ENCODE measurements around the gene RCAN1.

The RCAN1 gene

GRCh38 chr21:34598931-34599400 is 15.9 kb downstream of the RCAN1 start:
- peak; percentile 40 for DNase-seq

DNA sequence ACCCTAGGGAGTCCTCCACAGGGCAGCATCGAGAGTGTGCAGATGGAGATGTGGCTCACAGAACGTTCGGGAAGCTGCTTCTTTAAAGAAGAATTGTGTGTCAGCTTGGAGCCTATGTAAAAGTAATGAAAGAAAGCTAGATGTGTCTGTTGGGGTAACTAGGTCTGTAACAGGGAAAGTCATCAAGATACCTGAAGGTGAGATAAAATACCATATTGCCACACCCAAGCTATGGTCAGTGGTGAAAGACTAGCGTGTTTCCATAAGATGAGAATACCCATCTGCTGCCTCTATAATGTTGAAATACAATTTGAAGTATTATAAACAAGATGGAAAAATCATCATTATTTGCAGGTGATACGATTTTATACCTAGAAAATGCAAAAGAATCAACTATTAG is 17.5 kb downstream of the RCAN1 start:
- no peak for DNase-seq

- no peak for DNase-seq
Measured at GRCh38 chr21:34596561-34597271, 18.2 kb downstream of the RCAN1 start.

GRCh38 chr21:34595457-34595856 is 19.5 kb downstream of the RCAN1 start:
- DNase-seq = no peak

GRCh38 chr21:34594566-34595234 is 20.2 kb downstream of the RCAN1 start:
- no peak for DNase-seq

DNA sequence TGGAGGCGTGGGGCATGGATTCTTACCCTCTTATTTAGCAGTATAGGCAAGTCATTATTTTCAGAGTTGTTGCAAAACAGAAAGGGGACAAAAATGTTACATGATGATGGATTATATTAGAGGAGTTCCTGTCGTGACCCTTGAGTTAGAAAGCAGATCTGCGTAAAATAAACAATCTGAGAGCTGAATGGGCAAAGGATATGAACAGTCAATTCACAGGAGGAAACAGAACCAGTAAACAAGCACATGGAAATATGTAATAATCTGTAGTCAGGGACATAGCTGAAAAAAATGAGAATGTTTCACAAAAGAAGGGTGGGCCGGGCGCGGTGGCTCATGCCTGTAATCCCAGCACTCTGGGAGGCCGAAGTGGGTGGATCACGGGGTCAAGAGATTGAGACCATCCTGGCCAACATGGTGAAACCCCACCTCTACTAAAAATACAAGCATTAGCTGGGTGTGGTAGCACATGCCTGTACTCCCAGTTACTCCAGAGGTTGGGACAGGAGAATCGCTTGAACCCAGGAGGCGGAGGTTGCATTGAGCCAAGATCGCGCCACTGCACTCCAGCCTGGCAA is 20.9 kb downstream of the RCAN1 start:
- no peak for DNase-seq

GRCh38 chr21:34593423-34593822 is 21.5 kb downstream of the RCAN1 start:
- DNase-seq = peak; percentile 98

- DNase-seq = no peak
Measured at GRCh38 chr21:34592120-34592955, 22.6 kb downstream of the RCAN1 start.

GRCh38 chr21:34590520-34590919 is 24.4 kb downstream of the RCAN1 start:
- DNase-seq = peak; percentile 44

- no peak for DNase-seq
Measured at GRCh38 chr21:34589511-34590282, 25.2 kb downstream of the RCAN1 start.

DNA sequence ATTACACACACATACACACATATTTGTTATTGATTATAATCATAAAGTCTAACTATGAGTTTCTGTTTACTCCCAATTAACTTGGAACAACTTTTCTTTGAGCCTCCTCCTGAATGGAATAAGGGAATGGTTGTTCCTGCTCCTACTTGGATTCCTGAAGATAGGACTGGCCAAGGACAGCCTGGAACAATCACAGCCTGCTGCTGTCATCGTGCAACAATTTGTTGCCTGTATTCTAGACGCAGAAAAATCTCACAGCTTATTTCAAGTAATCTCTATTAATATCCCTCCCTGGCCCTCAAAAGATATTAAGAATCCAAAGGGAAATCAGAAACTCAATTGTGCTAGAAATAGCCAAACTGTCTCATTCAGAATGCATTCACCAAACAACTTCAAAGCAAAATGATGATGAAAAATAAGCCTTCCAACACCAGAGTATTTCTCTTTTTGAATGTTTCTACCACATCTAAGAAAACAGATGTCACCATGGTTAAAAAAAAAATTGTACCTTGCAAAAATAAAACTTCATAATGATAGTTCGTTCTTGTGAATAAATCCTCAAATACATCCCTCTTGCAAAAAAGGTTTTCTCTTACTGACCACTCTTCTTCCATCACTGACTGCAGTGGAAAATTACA is 30.9 kb downstream of the RCAN1 start:
- no peak for DNase-seq

DNA sequence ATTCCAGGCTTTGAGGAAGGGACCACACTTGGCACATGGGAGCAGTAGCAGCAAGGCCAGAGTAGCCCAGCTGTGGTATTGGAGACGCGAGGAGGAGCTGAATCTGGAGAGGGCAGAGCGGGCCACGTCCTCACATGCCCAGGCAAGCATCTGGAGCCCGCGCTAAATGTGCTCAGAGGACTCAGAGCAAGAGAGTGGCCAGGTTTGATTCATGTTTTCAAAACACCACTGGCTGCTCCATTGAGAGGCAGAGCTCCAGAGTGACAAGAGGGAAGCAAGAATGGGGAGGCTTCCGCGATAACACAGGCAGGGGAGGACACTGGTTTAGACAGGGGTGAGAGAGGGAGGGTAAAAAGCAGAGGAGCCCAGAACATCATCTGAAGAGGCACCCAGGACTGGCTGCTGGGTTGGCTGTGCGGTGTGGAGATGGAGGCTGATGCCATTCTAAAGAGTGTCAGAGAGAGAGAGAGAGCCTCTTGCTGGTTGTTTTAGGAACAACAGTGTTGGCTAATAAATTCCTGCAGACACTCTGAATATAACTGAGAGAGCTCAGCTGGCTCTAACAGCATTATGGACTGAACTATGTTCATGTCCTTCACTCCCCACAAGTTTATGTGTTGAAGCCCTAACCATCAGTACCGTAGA is 32.3 kb downstream of the RCAN1 start:
- DNase-seq = no peak

DNA sequence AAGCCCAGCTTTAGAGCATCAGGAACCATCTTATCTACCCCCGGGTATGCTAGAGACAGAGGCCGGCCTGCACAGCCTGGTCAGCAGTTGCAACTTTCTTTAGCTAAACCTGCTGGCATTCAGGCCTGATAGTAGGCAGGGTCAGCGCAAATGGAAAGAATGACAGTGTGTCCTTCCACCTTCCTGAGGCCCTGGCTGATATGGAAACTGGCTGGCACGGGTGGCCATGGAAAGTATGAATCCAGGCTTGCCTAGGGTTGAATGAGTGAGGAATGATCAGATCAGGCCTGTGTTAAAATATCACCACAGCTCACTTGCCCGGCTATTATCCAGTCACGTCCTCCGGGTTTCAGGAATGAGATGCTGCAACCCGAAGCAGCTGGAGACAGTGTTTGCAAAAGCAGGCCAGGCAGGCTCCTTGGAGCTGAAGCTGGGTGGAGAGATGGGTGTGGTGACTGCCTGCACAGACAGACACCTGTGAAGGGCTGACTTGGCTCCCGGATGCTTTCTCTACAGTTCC is 34.7 kb downstream of the RCAN1 start:
- DNase-seq = no peak

GRCh38 chr21:34579411-34579810 is 35.5 kb downstream of the RCAN1 start:
- DNase-seq = no peak

DNA sequence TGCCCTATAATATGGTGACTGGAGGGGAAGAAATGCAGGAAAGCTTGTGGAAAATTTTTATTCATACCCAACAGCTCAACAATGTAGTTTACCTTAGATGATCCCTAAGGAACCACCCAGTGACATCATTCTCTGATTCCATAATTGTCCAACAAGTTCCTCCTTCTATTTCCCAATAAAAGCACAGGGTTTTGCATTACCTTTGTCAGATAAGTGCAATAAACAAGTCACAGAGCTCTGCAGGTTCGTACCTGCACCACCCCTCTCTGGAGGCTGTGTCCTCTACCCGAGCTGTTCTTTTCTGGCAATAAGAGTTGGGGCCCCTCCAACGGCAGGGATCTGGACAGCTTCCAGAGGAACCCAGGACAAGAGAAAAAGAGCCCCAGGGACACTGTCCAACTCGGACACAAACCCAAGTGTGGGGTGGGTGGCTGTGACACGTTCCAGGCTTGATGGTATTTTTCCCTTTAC is 38.8 kb downstream of the RCAN1 start:
- no peak for DNase-seq

- no peak for DNase-seq
Measured at GRCh38 chr21:34574601-34575529, 40.0 kb downstream of the RCAN1 start.

- DNase-seq = no peak
Measured at GRCh38 chr21:34571994-34572393, 42.9 kb downstream of the RCAN1 start.

GRCh38 chr21:34570313-34570712 is 44.6 kb downstream of the RCAN1 start:
- no peak for DNase-seq

DNA sequence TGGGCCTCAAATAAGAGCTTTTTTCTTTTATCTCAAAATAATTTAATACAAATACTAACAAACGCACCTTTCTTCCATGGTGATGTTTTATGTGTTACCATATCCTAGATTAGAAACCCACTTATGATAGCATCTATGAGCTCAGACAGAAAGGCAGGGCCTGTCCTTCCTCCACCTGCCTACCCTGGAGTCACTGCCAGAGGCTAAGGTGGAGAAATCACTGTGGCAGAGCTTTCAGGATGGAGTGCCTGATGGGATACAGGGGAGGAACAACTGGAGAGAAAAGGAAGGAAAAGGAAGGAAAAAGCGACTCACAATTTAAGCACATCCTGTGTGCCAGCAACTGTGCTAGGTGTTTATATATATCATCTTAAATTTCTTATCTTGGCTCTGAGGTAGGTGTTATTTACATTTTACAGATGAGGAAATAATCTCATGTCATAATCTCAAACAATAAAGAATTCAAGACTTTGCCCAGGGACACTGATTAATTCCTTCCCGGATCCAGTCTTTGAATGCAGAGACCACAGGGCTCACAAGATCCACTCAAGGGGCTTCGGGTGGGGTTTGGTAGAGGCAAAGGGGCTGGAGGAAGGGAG is 45.4 kb downstream of the RCAN1 start:
- no peak for DNase-seq
